Dermis microvascular lymphatic vessel endothelial cell (primary cell): ENCODE measurements around the gene SMC6. TPM values are rescaled to one million over a fixed set of nuclear protein-coding genes. Genes with fewer than 3 reads are reported as not detected.

Experiments used
- DNase-seq, 2 donors: peaks; one replicate each; pipeline versions ENCODE4 v3.0.0 to v3.0.0-alpha.2; 2010; ENCODE audit warnings: low read depth in 2 of 2
- total RNA-seq: library from RNA; depleted of rRNA; stranded (reverse); fragments of >200 nt; gene quantifications from 2 replicates; pipeline ENCODE4 v1.2.1, GENCODE V29; 2014

The SMC6 gene
- total RNA-seq, 1 donor from 2014 or later = 14.0 TPM

DNA sequence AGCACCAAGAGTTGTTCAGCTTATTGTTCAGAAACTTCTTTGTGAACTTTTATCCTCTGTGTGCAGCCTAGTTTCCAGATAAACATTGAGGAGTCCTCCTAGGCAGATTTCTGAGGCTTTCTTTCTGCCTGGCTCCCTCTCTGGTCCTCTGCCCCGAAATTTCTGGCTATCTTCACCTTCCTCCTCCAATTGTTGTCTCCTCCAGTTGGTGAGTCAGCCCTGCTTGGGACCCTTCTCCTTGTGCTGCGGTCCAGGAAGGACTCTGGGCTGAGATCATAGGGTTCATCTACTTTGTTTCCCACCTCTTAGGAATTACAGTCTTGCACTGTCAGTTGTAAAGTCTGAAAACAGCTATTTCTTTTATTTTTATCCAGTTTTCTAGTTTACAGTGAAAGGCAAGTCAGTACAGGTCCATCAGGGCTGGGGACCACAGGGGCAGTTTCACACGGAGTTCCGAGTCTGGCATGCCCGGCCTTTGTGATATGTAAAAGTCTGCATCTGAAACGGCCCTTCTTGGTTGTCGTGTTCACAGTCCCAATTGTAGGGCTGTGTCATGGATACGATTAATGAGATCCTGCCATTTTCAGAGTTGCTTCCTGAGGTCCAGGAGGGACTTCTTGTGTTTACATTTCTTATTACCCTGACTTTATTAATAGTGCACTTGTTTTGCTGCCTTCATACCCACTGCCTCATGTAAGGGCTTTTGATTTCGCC is 100.8 kb downstream of the SMC6 start:
- DNase-seq = no peak

- DNase-seq = no peak
These were observed 104.6 kb downstream of the SMC6 start for GRCh38 chr2:17649026-17649425.

DNA sequence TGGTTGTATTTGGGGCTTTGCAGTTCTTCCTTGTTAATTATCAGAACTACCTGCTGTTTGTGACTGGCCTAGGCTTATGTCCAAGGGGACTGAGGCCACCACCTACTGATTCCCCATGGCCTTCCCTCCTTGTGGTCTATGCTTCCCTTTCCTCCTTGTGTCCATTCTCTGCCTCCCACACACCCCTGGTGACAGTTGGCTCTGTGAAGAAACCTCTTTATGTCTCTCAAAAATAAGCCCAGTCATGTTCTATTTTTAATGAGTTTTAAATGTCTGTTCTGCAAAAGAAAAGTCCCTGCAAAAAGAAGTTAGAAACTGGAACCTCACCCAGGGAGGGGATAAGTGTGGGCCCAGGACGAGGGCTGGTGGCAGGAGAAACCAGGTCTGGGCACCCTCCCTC is 105.0 kb downstream of the SMC6 start:
- DNase-seq = no peak

GRCh38 chr2:17646838-17647701 is 106.5 kb downstream of the SMC6 start:
- no peak for DNase-seq

- peak; percentile 43 to 65 for DNase-seq
These were observed 107.5 kb downstream of the SMC6 start for GRCh38 chr2:17646081-17646554.

- DNase-seq = peak in 1 of 2 donors; percentile 6
These were observed 108.5 kb downstream of the SMC6 start for GRCh38 chr2:17644997-17645720.

DNA sequence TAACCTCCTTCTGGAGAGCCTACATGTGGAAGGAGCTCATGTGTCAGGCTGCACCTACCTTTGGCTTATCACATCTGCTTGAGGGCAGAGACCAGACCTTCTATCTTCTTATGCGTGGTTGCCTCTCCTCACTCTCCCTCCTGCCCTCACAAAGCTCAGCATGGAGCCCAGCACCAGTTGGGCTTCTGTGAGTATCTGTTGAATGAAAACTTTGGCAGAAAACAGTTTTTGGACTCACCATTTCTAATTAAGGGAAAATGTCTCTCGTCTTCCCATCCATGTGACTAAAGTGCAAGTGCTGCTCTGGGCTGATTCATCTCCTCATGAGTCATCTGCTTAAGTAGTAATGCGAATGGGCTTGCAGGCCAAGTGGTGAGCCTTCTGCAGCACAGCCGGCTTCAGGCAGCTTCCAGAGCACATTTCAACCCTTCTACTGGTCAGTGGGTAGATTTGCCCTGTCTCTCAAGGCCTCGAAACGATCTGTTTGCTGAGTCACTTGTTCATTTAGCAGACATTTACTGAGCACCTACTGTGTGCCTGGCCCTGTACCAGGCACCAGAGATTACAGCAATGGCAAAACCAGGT is 110.5 kb downstream of the SMC6 start:
- peak in 1 of 2 donors; percentile 81 for DNase-seq

- DNase-seq = no peak
These were observed 113.2 kb downstream of the SMC6 start for GRCh38 chr2:17640406-17640805.

DNA sequence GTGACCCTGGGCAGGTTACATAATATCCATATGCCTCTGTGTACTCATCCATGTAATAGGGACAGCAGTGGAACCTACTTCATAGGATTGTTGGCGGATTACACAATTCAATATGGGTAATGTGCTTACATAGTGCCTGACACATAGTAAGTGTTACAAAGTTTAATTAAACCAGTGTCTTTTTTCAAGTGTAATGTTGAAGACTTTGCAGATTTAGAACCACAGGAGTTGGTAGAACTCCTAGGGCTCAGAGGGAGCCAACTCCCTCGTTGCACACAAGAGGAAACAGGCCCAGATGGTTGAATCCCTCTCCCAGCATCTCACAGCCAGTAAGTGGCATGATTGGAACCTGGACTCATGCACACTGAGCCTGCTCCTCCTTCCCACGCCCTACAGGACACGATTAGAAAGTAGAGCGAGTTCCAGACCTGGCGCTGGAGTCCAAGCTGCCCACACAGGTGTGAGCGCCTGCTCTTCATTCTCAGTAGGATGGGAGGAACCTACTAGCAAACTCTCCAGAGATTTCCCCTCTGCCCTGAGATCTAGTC is 115.3 kb downstream of the SMC6 start:
- no peak for DNase-seq

DNA sequence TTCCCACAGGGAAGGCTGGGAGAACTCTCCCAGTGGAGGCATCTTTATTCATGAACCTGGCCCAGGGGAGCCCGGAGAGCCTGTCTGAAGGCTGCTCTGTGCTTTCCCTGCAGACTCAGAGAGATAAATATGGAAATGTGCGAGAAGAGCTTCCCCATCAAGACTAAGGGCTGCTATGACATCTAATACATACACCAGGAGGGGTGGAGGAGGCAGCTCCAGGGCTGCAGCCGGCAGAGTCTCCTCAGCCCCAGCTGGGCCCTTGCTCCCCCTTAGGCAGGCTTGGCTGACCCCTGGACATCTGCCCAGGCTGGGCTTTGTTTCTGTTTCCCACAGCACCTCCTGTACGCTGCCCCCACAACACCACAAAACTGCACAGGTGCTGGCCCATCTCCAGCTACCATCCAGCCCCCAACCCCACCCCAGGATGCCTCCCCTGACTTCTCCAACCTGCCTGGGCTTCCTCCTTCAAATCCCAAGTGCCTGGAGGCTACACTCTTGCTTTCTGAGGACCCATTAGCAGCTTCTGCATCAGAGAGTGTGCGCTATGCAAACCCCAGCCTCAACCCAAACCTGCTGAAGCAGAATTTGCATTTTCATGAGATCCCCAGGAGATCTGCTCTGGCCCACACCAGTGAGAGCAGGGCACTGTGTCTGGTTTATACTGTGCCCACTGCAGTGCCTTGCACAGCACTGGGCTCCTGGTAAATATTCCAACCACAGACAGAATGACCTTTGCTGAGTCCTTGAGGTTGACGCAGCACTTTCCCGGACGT is 116.3 kb downstream of the SMC6 start:
- no peak for DNase-seq

DNA sequence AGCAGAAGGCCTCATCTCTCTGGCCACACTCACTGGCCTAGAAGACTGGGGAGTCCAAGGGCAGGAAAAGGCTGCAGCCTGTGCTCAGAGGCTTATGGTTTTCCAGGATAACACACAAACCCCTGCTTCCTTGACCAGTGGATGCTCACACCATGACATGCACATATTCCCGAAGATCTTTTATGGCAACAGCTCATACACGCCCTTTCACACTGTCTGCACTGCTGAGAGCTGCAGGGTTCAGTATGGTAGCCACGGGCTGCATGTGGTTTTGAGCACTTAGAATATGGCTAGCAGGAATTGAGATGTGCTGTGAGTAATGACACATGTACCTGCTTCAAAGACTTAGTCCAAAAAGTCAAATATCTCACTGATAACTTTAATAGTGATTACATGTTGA is 117.4 kb downstream of the SMC6 start:
- no peak for DNase-seq

DNA sequence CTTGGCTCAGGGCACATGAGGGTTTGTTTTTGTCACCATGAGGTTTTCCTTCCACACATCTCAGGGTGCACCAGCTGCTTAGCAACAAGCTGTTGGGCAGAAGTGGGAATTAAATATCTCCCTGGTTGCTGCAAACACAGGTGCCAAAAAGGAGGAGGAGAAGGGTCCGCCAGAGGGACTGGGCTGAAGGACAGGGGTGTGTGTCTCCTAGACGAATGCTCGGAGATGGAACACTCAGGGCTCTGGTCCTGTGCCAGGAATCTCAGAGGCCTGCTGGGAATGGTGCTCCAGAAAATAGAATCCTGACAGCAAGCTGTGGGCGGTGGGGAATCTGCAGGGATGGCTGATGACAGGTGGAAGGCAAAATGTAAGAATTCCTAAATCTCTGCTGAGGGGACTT is 118.6 kb downstream of the SMC6 start:
- no peak for DNase-seq

GRCh38 chr2:17630089-17630488 is 123.5 kb downstream of the SMC6 start:
- no peak for DNase-seq

DNA sequence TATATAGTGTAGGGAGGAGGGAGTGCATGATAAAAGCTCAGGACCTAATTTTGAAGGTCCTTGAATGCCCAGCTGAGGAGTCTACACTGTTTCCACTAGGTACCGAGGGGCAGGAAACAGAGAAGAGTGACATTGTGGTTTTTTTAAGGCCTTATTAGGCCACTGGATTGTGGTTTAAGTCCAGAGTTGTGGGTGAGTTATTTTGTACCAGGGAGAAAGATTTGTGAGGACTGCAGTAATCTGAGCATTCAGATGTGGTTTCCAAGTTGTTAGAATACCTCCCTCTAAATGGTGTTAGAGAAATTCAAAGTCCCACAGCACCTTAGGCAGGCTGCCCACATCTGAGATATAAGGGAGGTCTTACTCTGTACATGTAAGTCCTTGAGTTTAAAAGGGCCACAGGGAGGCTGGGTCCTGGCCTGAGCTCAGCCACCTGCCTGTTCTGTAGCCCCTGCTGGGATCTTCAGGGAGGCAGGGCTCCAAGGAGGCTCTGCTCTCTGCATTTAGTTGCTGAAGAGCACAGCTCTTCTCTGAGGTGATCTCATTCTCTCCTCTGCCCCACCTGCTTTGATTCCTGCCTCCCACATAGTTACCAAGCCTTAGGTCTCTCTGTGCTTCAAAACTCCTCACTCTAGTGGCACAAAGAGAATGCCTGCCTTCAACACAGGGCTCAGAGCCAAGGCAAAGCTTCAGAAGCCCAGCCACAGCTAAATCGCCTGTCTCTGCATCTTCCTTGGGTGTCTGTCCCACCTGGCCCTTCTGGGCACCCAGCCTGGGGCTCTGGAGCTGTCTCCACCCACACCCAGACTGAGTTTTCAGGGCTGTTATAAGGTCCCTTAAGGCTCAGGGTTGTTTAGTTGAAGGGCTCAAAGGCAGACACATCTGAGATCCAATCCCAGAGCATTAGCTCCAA is 125.0 kb downstream of the SMC6 start:
- DNase-seq = no peak

DNA sequence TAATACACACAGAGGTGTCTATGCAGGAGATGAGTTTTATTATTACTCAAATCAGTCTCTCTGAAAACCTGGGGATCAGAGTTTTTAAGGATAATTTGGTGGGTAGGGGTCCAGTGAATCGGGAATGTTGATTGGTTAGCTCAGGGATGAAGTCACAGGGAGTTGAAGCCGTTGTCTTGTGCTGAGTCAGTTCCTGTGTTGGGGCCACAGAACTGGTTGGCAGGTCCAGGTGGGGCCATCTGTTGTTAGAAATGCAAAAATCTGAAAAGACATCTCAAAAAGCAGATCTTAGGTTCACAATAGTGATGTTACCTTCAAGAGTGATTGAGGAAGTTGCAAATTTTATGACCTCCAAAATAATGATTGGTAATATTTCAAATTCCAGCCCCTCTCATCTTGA is 126.2 kb downstream of the SMC6 start:
- no peak for DNase-seq

DNA sequence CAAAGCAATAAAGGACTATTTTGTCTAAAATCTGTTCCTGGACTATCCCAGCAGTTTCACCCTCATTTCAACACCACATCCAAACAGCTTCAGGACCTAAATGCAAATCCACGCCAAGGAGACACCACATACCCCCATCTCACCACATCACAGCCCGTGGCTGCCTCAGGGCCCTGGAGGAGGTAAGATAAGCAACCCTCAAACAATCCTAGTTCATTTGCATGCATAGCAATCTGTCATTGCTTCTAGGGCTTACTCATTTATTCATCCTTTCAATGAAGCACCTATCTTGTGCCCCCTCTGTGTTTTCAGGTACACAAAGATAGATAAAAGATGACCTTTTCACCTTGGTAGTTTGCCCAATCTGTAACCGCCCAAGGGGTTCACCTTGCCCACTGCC is 126.6 kb downstream of the SMC6 start:
- DNase-seq = no peak

DNA sequence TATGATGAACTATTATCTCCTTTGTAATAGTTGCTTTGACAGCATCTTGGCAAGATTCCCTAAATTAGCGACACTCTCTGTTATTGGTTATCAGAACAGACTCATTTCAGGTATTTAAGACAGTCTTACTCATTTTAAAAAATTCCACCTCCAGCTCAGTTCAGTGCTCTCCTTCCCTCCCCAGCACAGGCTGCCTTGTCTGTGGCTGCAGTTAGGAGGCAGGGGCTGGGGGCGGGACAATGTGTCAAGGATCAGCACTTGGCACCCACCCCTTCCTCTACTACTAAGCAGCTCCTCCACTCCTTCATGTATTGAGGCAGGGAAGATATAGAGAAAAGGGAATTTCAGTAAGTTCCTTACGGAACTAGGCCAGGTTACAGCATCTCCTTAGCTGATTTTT is 128.2 kb downstream of the SMC6 start:
- no peak for DNase-seq

DNA sequence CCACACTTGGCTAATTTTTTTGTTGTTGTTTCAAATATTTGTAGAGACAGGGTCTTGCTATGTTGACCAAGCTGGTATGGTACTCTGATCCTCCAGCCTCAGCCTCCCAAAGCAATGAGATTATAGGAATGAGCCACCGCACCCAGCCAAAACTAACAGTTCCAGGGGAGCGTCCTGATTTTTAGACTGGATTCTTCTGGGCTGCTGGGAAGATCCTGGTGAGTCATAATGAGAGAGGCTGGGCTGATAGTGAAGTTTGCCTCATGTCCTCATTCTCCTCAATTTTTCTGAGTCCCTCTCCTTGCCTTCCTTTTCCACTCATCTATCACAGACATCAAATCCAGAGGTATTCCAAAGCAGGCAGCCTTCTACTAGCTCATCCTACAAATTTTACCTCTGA is 131.8 kb downstream of the SMC6 start:
- DNase-seq = no peak

DNA sequence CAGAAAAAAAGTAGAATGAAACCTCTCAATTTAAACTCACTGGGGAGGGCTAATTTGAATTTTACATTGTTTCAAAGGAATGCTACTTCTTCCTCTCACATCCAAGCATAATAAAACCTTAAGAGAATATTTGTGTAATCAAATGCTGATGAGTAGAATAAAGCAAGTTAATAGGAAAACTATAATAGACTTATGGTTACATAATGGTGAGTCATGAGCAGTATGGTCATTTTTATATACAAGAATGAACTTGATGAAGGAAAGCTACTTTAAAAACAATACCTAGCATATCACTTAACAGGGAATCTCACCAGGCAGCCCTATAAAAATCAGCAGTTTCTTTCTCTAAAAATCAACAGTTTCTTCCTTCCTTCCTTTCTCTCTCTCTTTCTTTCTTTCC is 132.8 kb downstream of the SMC6 start:
- no peak for DNase-seq

GRCh38 chr2:17620280-17620679 is 133.3 kb downstream of the SMC6 start:
- DNase-seq = no peak
